PC-9 (cell line): ENCODE data around the gene LAMA2.

ENCODE experiments used
- CTCF ChIP-seq: fragments of 200-600 bp; sonication (generic); conservative IDR thresholded peaks from 2 replicates; pipeline ENCODE4 v1.6.1; 2017; ENCODE audit warnings: mixed run types, antibody characterized with exemption, mild to moderate bottlenecking, moderate library complexity
- EZH2 ChIP-seq: fragments of 200-600 bp; sonication (generic); IDR thresholded peaks from 2 replicates; pipeline ENCODE4 v1.8.0; 2017; ENCODE audit warnings: antibody characterized with exemption, low read depth

GRCh38 chr6:129488313-129488712 lies 605.4 kb downstream of the LAMA2 start:
- no peak for TF ChIP-seq CTCF
- TF ChIP-seq EZH2, result no peak
